Fibroblast of lung (primary cell): ENCODE data around the gene KCTD19. TPM values are rescaled to one million over a fixed set of nuclear protein-coding genes. Genes with fewer than 3 reads are reported as not detected.
A peak's percentile ranks its signal among the peaks of the same experiment; 100 is the strongest.

ENCODE experiments used
- DNase-seq, 2 donors: peaks; one replicate each; pipeline versions ENCODE4 v3.0.0 to v3.0.0-alpha.2; 2010; ENCODE audit warnings: low read depth in 2 of 2
- H2AFZ ChIP-seq: 2 replicates; pipeline ENCODE4 v1.5.1; 2012; ENCODE audit warnings: low read length, control low read depth, inconsistent platforms
- H3K27ac ChIP-seq: 2 replicates; pipeline ENCODE4 v1.5.1; 2011; ENCODE audit warnings: low read length, control low read depth; ENCODE audit not compliant: insufficient read depth
- H3K27me3 ChIP-seq: 2 replicates; pipeline ENCODE4 v1.5.1; 2011; ENCODE audit warnings: mild to moderate bottlenecking, low read length; ENCODE audit not compliant: control insufficient read depth, insufficient read depth
- H3K36me3 ChIP-seq: 2 replicates; pipeline ENCODE4 v1.5.1; 2011; ENCODE audit warnings: low read length; ENCODE audit not compliant: control insufficient read depth, insufficient read depth
- H3K4me1 ChIP-seq: 2 replicates; pipeline ENCODE4 v1.5.1; 2011; ENCODE audit warnings: low read length; ENCODE audit not compliant: control insufficient read depth, insufficient read depth; ENCODE audit errors: extremely low read depth
- H3K4me2 ChIP-seq: 2 replicates; pipeline ENCODE4 v1.5.1; 2011; ENCODE audit warnings: low read length, control low read depth; ENCODE audit not compliant: insufficient read depth; ENCODE audit errors: extremely low read depth
- H3K4me3 ChIP-seq, 4 experiments: fragments of 200-600 bp in 1 of 4; sonication (generic) in 1 of 4; replicated peaks in 1 of 4; 2 replicates each; pipeline ENCODE4 v1.5.1; 2011 to 2016; ENCODE audit warnings: low read length in 4 of 4, low read depth in 3 of 4, mild to moderate bottlenecking in 3 of 4, control low read depth in 2 of 4, inconsistent platforms in 1 of 4, mixed read lengths in 1 of 4; ENCODE audit not compliant: insufficient read depth in 1 of 4; ENCODE audit errors: control extremely low read depth in 1 of 4
- H3K79me2 ChIP-seq: 2 replicates; pipeline ENCODE4 v1.5.1; 2012; ENCODE audit warnings: mild to moderate bottlenecking, low read length, inconsistent platforms; ENCODE audit not compliant: control insufficient read depth, insufficient read depth
- H3K9ac ChIP-seq: 2 replicates; pipeline ENCODE4 v1.5.1; 2011; ENCODE audit warnings: mild to moderate bottlenecking, low read length, control low read depth; ENCODE audit not compliant: insufficient read depth
- H3K9me3 ChIP-seq: 2 replicates; pipeline ENCODE4 v1.5.1; 2012; ENCODE audit warnings: low read depth, low read length; ENCODE audit not compliant: control insufficient read depth, insufficient read depth
- H4K20me1 ChIP-seq: 2 replicates; pipeline ENCODE4 v1.5.1; 2011; ENCODE audit warnings: low read length; ENCODE audit not compliant: control insufficient read depth, insufficient read depth; ENCODE audit errors: extremely low read depth
- EZH2 ChIP-seq: IDR thresholded peaks from 2 replicates; pipeline ENCODE4 v1.5.1; 2012; ENCODE audit warnings: low read length, control low read depth, mild to moderate bottlenecking; ENCODE audit errors: missing control alignments
- polyA plus RNA-seq, 2 donors: library from polyadenylated mRNA; depleted of rRNA in 1 of 2; stranded (reverse) in 1 of 2; unstranded in 1 of 2; fragments of >200 nt; gene quantifications; 2 replicates each; pipeline ENCODE4 v1.2.1, GENCODE V29; 2011 to 2012; ENCODE audit warnings: missing spikeins in 1 of 2
- total RNA-seq: library from RNA; depleted of rRNA; stranded (reverse); fragments of >200 nt; gene quantifications from 2 replicates; pipeline ENCODE4 v1.2.1, GENCODE V29; 2014
- TF ChIP-seq, protein P1 (sequence below), 2 donors: IDR thresholded peaks in 1 of 2; conservative IDR thresholded peaks in 1 of 2; 1 replicate in 1 of 2; 2 replicates in 1 of 2; pipeline ENCODE4 v1.5.1; 2011 to 2012; ENCODE audit warnings: low read length in 2 of 2, control low read depth in 1 of 2, inconsistent platforms in 1 of 2, low read depth in 1 of 2, mild to moderate bottlenecking in 1 of 2

The KCTD19 gene
- total and polyA plus RNA-seq, 2 donors (not counting 1 experiment from before 2014, with no cell fraction given) = 0.17 TPM; not detected in 1

DNA sequence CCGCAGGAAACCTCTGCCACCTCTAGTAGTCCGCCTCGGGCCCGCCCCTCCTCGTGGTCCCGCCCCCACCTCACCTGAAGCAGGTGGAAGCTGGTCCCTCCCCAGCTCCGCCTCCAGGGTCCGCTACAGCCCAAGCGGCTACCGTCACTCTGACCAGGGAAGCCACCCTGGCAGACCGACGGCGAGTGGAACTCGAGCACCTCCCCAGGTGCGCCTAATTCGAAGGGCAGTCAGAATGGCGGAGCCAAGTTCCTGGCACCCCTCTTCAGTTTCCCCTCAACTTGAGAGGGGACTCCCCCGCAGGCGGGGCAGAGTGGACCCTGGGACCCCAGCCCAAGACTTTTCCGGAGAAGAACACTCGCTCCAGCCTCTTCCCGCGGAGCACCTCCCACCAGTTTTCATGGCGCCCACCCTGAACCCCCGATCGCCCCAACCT, 79.8 kb downstream of the KCTD19 start:
- DNase-seq = no peak
- Histone ChIP-seq H3K4me3 (peak overlapping the region; percentile 79 to 90 (median 87)), H4K20me1 (no peaks in the 10 kb centered on the region), H3K4me2 (peak overlapping the region; percentile 89), H3K4me1 (peaks cover 48% of the 10 kb centered on the region), H3K9ac (peak overlapping the region; percentile 76), H3K79me2 (peaks cover 28% of the 10 kb centered on the region), H2AFZ (no peak overlapping the region), H3K27me3 (no peaks in the 10 kb centered on the region), H3K36me3 (peaks cover 3% of the 10 kb centered on the region), H3K9me3 (no peaks in the 10 kb centered on the region), H3K27ac (peak overlapping the region; percentile 85)
- TF ChIP-seq EZH2 = no peak
- TF ChIP-seq, protein P1, sequence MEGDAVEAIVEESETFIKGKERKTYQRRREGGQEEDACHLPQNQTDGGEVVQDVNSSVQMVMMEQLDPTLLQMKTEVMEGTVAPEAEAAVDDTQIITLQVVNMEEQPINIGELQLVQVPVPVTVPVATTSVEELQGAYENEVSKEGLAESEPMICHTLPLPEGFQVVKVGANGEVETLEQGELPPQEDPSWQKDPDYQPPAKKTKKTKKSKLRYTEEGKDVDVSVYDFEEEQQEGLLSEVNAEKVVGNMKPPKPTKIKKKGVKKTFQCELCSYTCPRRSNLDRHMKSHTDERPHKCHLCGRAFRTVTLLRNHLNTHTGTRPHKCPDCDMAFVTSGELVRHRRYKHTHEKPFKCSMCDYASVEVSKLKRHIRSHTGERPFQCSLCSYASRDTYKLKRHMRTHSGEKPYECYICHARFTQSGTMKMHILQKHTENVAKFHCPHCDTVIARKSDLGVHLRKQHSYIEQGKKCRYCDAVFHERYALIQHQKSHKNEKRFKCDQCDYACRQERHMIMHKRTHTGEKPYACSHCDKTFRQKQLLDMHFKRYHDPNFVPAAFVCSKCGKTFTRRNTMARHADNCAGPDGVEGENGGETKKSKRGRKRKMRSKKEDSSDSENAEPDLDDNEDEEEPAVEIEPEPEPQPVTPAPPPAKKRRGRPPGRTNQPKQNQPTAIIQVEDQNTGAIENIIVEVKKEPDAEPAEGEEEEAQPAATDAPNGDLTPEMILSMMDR (conservative IDR thresholded peaks at IDR 0.05 in 1 of 2, IDR thresholded peaks at IDR 0.05 in 1 of 2; ENCODE audit: low read depth in 1 of 2, low read length in 2 of 2) = no peak

DNA sequence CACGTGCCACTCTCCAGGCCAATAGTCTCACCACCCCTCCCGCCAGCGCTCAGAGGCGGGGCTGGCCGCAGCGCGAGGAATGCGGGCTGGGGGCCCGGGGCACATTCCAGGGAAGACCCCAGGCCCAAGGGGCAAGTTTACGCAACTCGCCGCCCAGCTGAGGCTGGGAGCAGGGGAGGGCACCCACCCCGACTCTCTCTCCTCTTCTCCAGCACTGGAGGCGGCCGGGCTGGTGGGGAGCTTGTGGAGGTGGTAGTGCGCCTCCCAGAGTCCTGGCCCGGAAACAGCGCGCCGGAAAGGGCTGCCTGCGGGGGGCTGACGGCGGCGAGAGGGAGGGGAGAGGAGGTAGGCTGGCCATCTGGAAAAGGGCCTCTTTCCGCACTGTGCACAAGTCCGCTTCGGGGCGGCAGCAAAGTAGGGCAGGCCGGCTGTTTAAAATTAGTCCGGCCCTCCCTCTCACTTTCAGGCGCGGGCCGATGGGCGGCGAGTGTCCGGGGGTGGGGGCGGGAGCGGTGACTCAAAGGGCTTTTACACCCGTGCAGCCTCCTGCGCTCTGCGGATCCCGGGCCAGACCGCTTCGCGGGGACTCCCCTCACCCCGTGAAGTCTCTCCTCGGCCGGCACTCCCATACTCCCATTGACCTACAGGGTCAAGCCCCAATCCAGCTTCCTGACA, 80.3 kb downstream of the KCTD19 start:
- Histone ChIP-seq H3K9ac (peak overlapping the region; percentile 76), H3K27ac (peak overlapping the region; percentile 85), H3K9me3 (no peaks in the 10 kb centered on the region), H3K4me1 (peaks cover 53% of the 10 kb centered on the region), H2AFZ (peak overlapping the region; percentile 39), H3K27me3 (no peaks in the 10 kb centered on the region), H4K20me1 (no peaks in the 10 kb centered on the region), H3K4me3 (peak overlapping the region; percentile 79 to 90 (median 87)), H3K4me2 (peak overlapping the region; percentile 89), H3K36me3 (peaks cover 3% of the 10 kb centered on the region), H3K79me2 (peaks cover 28% of the 10 kb centered on the region)
- peak; percentile 88 to 90 for DNase-seq
- TF ChIP-seq, protein P1 (conservative IDR thresholded peaks at IDR 0.05 in 1 of 2, IDR thresholded peaks at IDR 0.05 in 1 of 2; ENCODE audit: low read depth in 1 of 2, low read length in 2 of 2) = peak; percentile 27 to 38
- no peak for TF ChIP-seq EZH2

DNA sequence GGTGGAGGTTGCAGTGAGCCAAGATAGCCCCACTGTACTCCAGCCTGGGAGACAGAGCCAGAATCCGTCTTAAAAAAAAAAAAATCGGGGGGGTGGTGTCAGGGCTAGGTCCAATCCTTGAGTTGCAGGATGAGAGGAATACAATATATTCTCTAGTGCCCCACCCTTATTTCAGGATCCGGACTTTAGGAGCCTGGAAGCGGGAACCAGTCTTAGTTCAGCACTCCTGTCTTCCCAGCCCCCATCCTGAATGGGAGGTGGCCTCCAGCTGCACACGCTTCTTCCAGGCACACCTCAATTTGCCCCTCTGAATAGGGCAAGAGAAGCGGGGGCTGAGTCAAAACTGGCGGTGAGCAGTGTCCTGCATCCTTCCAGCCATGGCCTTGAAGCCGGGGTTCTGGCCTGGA, 80.9 kb downstream of the KCTD19 start:
- Histone ChIP-seq H3K4me1 (peaks cover 58% of the 10 kb centered on the region), H3K9ac (peak overlapping the region; percentile 76), H4K20me1 (no peaks in the 10 kb centered on the region), H3K4me3 (peak overlapping the region; percentile 79 to 90 (median 87)), H3K4me2 (peak overlapping the region; percentile 89), H3K27me3 (no peaks in the 10 kb centered on the region), H3K27ac (peak overlapping the region; percentile 85), H2AFZ (no peak overlapping the region), H3K36me3 (peaks cover 3% of the 10 kb centered on the region), H3K9me3 (no peaks in the 10 kb centered on the region), H3K79me2 (peaks cover 29% of the 10 kb centered on the region)
- DNase-seq = no peak
- TF ChIP-seq EZH2 = no peak
